Ovary (tissue), 3 donors: Measurements from ENCODE around the gene MEN1.

Source experiments
- EP300 ChIP-seq: sonication (generic); formaldehyde crosslinking; IDR thresholded peaks from one replicate; pipeline ENCODE4 v1.6.1; 2017; ENCODE audit warnings: antibody characterized with exemption
- POLR2A ChIP-seq: fragments of 450-650 bp; IDR thresholded peaks from one replicate; pipeline ENCODE4 v1.6.1; 2017; ENCODE audit warnings: antibody characterized with exemption, mild to moderate bottlenecking, moderate library complexity
- TF ChIP-seq, protein P1 (sequence below), 3 donors: fragments of 450-650 bp in 2 of 3; fragments of 200-600 bp in 1 of 3; IDR thresholded peaks; one replicate each; pipeline versions ENCODE4 v1.5.1 to v1.8.0; 2016 to 2022; ENCODE audit warnings: antibody characterized with exemption in 3 of 3, mild to moderate bottlenecking in 1 of 3
- donor health status: DM: no; HTN: no; CAD: no.

DNA sequence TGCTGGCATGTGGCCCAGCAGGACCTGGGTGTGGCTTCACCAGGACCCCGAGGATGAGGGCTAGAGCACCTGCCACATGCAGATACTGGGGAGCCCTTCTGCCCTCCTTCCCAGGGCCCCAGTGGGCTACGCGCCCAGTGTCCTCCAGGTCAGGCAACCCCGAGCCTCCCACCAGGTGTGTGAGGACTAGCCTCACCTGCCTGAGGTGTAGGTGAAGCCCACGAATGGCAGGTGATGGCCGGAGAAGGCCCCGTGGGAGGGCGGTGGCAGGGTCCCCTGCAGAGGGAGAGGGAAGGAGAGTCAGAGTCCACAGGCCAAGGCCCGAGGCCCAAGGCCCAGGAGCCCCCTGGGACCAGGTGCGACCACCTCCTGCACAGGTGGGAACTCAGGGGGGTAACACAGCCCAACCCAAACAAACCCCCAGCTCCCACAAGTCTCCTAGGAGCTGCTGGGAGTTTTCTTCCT is 27.6 kb upstream of the MEN1 start:
- TF ChIP-seq, protein P1, sequence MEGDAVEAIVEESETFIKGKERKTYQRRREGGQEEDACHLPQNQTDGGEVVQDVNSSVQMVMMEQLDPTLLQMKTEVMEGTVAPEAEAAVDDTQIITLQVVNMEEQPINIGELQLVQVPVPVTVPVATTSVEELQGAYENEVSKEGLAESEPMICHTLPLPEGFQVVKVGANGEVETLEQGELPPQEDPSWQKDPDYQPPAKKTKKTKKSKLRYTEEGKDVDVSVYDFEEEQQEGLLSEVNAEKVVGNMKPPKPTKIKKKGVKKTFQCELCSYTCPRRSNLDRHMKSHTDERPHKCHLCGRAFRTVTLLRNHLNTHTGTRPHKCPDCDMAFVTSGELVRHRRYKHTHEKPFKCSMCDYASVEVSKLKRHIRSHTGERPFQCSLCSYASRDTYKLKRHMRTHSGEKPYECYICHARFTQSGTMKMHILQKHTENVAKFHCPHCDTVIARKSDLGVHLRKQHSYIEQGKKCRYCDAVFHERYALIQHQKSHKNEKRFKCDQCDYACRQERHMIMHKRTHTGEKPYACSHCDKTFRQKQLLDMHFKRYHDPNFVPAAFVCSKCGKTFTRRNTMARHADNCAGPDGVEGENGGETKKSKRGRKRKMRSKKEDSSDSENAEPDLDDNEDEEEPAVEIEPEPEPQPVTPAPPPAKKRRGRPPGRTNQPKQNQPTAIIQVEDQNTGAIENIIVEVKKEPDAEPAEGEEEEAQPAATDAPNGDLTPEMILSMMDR (IDR thresholded peaks at IDR 0.05), result no peak
- no peak for TF ChIP-seq POLR2A
- no peak for TF ChIP-seq EP300
